HepG2 (cell line): ENCODE data around the gene EIF3L. TPM values are rescaled to one million over a fixed set of nuclear protein-coding genes. Genes with fewer than 3 reads are reported as not detected.
A peak's percentile ranks its signal among the peaks of the same experiment; 100 is the strongest.

Source experiments
- CHCHD3 ChIP-seq: sonication (generic); formaldehyde crosslinking; IDR thresholded peaks from 2 replicates; pipeline ENCODE4 v1.8.0; 2022; ENCODE audit warnings: mild to moderate bottlenecking, missing genetic modification reagents, moderate library complexity
- ETV5 ChIP-seq: IDR thresholded peaks from 2 replicates; pipeline ENCODE4 v1.6.1; 2018; ENCODE audit warnings: missing biosample characterization, missing genetic modification reagents, inconsistent platforms, borderline replicate concordance
- KDM5A ChIP-seq: fragments of 200-600 bp; sonication (generic); IDR thresholded peaks from 2 replicates; pipeline ENCODE4 v1.7.0; 2018; ENCODE audit warnings: antibody characterized with exemption, mild to moderate bottlenecking, low read length, borderline replicate concordance
- NR2F2 ChIP-seq: IDR thresholded peaks from 2 replicates; pipeline ENCODE4 v1.6.1; 2012; ENCODE audit warnings: low read depth, inconsistent platforms, borderline replicate concordance
- PHB2 ChIP-seq: fragments of 450-650 bp; IDR thresholded peaks from 2 replicates; pipeline ENCODE4 v1.6.1; 2018; ENCODE audit not compliant: partially characterized antibody
- REXO4 ChIP-seq: sonication (generic); formaldehyde crosslinking; IDR thresholded peaks from 2 replicates; pipeline ENCODE4 v1.8.0; 2022; ENCODE audit warnings: missing genetic modification reagents, mild to moderate bottlenecking, borderline replicate concordance
- SMYD3 ChIP-seq: sonication (generic); formaldehyde crosslinking; IDR thresholded peaks from 2 replicates; pipeline ENCODE4 v1.8.1; 2023; ENCODE audit warnings: mild to moderate bottlenecking, missing genetic modification reagents
- SSRP1 ChIP-seq: IDR thresholded peaks from 2 replicates; pipeline ENCODE4 v1.6.1; 2016; ENCODE audit warnings: control low read depth
- THAP9 ChIP-seq: sonication (generic); formaldehyde crosslinking; IDR thresholded peaks from 2 replicates; pipeline ENCODE4; 2020; ENCODE audit warnings: missing genetic modification reagents, mild to moderate bottlenecking, borderline replicate concordance
- THRA ChIP-seq: sonication (generic); formaldehyde crosslinking; IDR thresholded peaks from 2 replicates; pipeline ENCODE4 v1.4.0; 2020; ENCODE audit warnings: missing genetic modification reagents, borderline replicate concordance
- USF2 ChIP-seq, 2 experiments: sonication (generic) in 1 of 2; formaldehyde crosslinking in 1 of 2; IDR thresholded peaks; 2 replicates each; pipeline versions ENCODE4 v1.5.1 to v1.6.1; 2011 to 2020; ENCODE audit warnings: borderline replicate concordance in 1 of 2, low read depth in 1 of 2, low read length in 1 of 2, mild to moderate bottlenecking in 1 of 2, missing genetic modification reagents in 1 of 2, moderate library complexity in 1 of 2
- polyA plus RNA-seq, 8 experiments: library from polyadenylated mRNA; depleted of rRNA in 3 of 8; stranded (reverse) in 7 of 8; unstranded in 1 of 8; fragments of >200 nt; fragmentation: Illumina TruSeq in 4 of 8; extraction: Trizol in 4 of 8; gene quantifications; 2 replicates each; pipeline versions ENCODE4 v1.2.1 to v1.2.3, GENCODE V29; 2011 to 2016; ENCODE audit warnings: low read depth in 4 of 8, missing spikeins in 1 of 8, mixed read lengths in 1 of 8; ENCODE audit not compliant: insufficient read depth in 1 of 8
- total RNA-seq, 5 experiments: library from RNA; depleted of rRNA; stranded (reverse); fragments of >200 nt; fragmentation: Illumina TruSeq; extraction: Trizol; gene quantifications; 2 replicates each; pipeline ENCODE4 v1.2.3, GENCODE V29; 2016; ENCODE audit warnings: low read depth in 1 of 5
- TF ChIP-seq, protein P1 (sequence below), 2 experiments: sonication (generic) in 1 of 2; formaldehyde crosslinking in 1 of 2; IDR thresholded peaks; 2 replicates each; pipeline versions ENCODE4 v1.6.1 to v1.9.0; 2014 to 2022; ENCODE audit warnings: antibody characterized with exemption in 1 of 2, borderline replicate concordance in 1 of 2, inconsistent platforms in 1 of 2, low read depth in 1 of 2, missing genetic modification reagents in 1 of 2

The EIF3L gene
- total and polyA plus RNA-seq, 2 of the 13 experiments (the other 11 are each of a cell fraction or from before 2014, with no cell fraction given) = 514 to 793 TPM

- TF ChIP-seq THAP9 (CRISPR knock-in tag) (peak; percentile 42; the same call in 1 of the 2 replicates), SSRP1 (CRISPR knock-in tag) (no peak), SMYD3 (CRISPR knock-in tag) (no peak), CHCHD3 (no peak), NR2F2 (no peak), KDM5A (no peak; the same call in 1 of the 2 replicates), USF2 (IDR thresholded peaks at IDR 0.05; ENCODE audit: low read depth, low read length) (no peak), USF2 (CRISPR knock-in tag; IDR thresholded peaks at IDR 0.05; ENCODE audit: borderline replicate concordance) (peak; percentile 48; the same call in 1 of the 2 replicates), THRA (CRISPR knock-in tag) (no peak), REXO4 (CRISPR knock-in tag) (no peak), ETV5 (CRISPR knock-in tag) (peak; percentile 91), PHB2 (no peak)
- TF ChIP-seq, protein P1, sequence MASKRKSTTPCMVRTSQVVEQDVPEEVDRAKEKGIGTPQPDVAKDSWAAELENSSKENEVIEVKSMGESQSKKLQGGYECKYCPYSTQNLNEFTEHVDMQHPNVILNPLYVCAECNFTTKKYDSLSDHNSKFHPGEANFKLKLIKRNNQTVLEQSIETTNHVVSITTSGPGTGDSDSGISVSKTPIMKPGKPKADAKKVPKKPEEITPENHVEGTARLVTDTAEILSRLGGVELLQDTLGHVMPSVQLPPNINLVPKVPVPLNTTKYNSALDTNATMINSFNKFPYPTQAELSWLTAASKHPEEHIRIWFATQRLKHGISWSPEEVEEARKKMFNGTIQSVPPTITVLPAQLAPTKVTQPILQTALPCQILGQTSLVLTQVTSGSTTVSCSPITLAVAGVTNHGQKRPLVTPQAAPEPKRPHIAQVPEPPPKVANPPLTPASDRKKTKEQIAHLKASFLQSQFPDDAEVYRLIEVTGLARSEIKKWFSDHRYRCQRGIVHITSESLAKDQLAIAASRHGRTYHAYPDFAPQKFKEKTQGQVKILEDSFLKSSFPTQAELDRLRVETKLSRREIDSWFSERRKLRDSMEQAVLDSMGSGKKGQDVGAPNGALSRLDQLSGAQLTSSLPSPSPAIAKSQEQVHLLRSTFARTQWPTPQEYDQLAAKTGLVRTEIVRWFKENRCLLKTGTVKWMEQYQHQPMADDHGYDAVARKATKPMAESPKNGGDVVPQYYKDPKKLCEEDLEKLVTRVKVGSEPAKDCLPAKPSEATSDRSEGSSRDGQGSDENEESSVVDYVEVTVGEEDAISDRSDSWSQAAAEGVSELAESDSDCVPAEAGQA (IDR thresholded peaks at IDR 0.05; ENCODE audit: low read depth) = no peak
- TF ChIP-seq, protein P1 (CRISPR knock-in tag; IDR thresholded peaks at IDR 0.05; ENCODE audit: borderline replicate concordance) = no peak
Measured at GRCh38 chr22:37807410-37808293, 41.6 kb upstream of the EIF3L start, which contains the start of gene GCAT (continued).
